Neural progenitor cell (in vitro differentiated cells): Measurements from ENCODE around the gene ARHGEF2.

Experiments
- EZH2 ChIP-seq: fragments of 200-600 bp; sonication (generic); IDR thresholded peaks from 2 replicates; pipeline ENCODE4 v1.6.1; 2017; ENCODE audit warnings: antibody characterized with exemption, mild to moderate bottlenecking, moderate library complexity
- TF ChIP-seq, protein P1 (sequence below): fragments of 200-600 bp; sonication (generic); IDR thresholded peaks from 2 replicates; pipeline ENCODE4 v1.5.1; 2017; ENCODE audit warnings: antibody characterized with exemption, mild to moderate bottlenecking

DNA sequence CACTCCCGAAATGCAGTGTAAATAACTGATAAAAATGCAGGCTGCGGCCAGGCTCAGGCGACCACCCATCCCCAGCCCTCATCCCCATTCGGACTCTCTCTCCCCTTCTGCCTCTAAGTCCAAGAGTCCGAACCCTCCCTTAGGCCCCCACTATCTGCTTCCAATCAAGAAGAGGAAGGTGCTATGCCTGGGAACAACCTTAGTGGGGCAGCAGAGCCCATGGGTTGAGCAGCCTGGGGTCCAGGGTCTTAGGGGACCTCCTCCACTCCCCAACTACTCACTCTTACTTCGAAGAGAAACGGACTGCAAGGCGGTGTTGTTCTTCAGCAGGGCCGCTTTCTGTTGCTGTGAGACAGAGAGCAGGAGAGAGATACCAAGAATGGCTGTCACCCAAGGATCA is 12.2 kb downstream of the ARHGEF2 start:
- TF ChIP-seq, protein P1, sequence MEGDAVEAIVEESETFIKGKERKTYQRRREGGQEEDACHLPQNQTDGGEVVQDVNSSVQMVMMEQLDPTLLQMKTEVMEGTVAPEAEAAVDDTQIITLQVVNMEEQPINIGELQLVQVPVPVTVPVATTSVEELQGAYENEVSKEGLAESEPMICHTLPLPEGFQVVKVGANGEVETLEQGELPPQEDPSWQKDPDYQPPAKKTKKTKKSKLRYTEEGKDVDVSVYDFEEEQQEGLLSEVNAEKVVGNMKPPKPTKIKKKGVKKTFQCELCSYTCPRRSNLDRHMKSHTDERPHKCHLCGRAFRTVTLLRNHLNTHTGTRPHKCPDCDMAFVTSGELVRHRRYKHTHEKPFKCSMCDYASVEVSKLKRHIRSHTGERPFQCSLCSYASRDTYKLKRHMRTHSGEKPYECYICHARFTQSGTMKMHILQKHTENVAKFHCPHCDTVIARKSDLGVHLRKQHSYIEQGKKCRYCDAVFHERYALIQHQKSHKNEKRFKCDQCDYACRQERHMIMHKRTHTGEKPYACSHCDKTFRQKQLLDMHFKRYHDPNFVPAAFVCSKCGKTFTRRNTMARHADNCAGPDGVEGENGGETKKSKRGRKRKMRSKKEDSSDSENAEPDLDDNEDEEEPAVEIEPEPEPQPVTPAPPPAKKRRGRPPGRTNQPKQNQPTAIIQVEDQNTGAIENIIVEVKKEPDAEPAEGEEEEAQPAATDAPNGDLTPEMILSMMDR, result peak; percentile 49
- no peak for TF ChIP-seq EZH2
